Limb (tissue), 2 donors: ENCODE results near the gene SLC5A5.
"Not testable (repeated sequence)": the region's sequence is repeated elsewhere in the genome, so short reads cannot be mapped to it uniquely, and the experiment has no call there.

Experiments used
- DNase-seq, 2 donors: peaks; one replicate each; pipeline ENCODE4 v3.0.0-alpha.2; 2016; ENCODE audit errors: extremely low spot score in 2 of 2

The SLC5A5 gene

GRCh38 chr19:17919122-17919521, 47.4 kb downstream of the SLC5A5 start:
- not testable (repeated sequence) for DNase-seq

DNA sequence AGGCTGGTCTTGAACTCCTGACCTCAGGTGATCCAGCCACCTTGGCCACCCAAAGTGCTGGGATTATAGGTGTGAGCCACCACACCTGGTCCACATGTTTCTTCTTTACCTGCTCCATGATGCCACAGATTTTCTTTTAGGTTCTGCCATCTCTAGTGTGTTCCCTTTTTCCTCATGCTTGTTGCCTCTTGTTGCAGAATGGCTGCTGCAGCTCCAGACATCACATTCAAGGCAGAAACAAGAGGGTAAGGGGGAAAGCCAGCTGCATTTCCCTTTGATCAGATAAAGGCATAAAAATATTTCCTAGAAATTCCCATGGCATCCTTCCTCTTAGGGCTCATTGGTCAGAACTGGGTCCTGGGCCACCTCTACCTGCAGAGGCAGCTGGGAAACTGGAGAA, 48.8 kb downstream of the SLC5A5 start:
- no peak for DNase-seq

GRCh38 chr19:17922138-17922537, 50.4 kb downstream of the SLC5A5 start:
- DNase-seq: no peak

DNA sequence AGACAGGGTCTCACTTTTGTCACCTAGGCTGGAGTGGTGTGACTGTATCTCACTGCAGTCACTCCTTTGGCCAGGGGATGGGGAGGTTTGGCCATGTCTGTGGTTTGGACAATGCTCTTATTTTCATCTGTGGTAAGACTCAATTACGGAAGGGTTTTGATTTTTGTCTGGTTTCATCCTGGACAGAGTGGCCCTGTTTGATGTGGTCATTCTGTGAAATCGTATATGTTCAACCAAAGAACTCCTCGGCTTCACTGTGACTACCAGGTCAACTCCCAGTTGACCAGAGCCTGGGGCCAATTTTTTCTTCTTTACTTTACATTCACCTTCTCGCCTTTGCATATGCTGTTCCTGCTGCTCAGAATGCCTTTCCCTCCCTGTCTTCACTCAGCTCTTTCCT, 54.3 kb downstream of the SLC5A5 start:
- no peak for DNase-seq

DNA sequence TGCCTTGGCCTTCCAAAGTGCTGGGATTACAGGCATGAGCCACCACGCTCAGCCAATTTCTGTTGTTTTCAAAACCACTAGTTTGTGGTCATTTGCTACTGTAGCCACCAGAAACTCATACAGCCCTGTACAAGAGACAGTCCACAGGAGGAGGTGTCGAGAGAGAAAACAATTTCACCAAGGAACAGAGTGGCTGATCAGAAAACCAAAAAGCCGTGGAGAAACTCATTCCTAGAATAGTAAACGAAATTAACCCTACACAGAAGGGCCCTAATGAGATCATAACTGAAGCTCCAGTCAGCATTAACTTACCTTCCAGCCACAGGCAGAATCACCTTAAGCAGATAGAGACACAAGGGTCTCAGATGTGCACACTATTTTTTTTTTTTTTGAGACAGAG, 57.3 kb downstream of the SLC5A5 start:
- DNase-seq: no peak

- DNase-seq: peak in 1 of 2 donors; percentile 40
These were observed 59.9 kb downstream of the SLC5A5 start for GRCh38 chr19:17931532-17932191.

- DNase-seq: peak; percentile 91 to 93
These were observed 61.0 kb downstream of the SLC5A5 start, which contains the start of gene CCDC124 for GRCh38 chr19:17932485-17933338. TSS of gene CCDC124 (plus strand) at chr19:17933015. CDS start at chr19:17936421, 3,406 bp downstream.

DNA sequence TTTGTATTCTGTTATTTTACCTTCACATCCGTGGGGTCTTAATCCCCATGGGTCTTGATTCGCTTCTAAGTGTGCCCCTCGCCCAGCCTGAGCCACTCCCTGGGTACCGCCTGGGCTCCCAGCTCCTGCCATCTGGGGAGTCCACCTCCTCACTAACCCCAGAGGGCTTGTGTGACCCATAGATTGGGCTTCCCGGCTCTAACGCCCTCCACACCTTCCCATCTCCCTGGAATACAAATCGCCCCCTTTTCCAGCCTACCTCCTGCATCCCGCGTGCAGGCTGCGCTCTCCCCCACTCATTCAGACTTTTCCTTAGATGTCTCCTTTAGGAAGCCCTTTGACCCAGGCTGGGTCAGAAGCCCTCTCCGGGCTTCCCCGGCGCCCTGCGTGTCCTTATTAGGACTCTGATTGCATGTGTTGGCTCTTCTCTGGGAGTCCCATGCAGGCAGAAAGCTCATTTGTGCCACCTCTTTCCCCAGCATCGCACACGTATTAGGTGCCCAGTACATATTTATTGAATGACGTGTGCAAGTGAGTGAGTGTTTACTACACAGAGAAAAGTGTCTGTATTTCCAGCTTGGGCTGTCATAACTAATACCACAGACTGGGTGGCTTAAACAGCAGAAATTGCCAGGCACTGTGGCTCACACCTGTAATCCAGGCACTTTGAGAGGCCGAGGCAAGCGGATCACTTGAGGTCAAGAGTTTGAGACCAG, 61.8 kb downstream of the SLC5A5 start:
- no peak for DNase-seq

- DNase-seq: no peak
These were observed 64.6 kb downstream of the SLC5A5 start for GRCh38 chr19:17936379-17936778.

DNA sequence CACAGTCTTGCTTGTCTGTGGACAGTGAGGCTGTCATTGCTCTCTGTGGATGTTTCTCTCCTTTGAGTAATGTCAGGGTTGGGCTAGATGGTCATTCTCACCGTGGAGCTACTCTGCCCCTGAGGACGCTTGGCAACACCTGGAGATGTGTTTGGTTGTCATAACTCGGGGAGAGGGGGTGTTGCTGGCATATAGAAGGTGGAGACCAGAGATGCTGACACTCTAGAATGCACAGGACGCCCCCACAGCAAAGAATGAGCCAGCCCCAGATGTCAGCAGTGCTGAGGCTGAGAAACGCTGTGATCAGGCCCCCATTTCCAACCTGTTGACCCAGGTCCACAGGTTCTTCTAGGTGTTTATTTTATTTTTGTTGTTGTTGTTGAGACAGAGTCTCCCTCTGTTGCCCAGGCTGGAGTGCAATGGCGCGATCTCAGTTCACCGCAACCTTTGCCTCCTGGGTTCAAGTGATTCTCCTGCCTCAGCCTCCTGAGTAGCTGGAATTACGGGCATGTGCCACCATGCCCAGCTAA, 65.7 kb downstream of the SLC5A5 start:
- no peak for DNase-seq

DNA sequence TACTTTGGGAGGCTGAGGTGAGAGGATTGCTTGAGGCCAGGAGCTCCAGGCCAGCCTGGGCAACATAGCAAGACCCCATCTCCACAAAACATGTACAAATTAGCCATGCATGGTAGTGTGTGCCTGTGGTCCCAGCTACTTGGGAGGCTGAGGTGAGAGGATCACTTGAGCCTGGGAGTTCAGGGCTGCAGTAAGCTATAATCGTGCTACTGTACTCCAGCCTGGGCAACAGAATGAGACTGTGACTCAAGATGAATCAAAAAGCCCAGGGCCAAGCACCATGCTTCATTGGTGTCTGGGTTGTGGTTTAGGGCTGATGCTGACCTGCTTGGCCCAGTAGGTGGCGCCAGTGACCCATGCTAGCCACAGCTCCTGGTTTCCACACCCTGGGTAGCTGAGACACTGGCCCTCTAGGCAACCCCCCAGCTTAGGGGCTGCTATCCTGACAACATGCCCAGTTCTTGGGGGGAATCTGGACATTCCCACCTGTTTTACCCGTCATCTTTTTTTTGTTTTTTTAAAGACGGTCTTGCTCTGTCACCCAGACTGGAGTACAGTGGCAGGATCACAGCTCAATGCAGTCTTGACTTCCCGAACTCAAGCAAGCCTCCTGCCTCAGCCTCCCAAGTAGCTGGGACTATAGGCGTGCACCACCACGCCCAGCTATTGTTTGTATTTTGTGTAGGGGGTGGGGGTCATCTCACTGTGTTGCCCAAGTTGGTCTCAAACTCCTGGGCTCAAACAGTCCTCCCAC, 66.5 kb downstream of the SLC5A5 start:
- peak; percentile 67 to 87 for DNase-seq

DNA sequence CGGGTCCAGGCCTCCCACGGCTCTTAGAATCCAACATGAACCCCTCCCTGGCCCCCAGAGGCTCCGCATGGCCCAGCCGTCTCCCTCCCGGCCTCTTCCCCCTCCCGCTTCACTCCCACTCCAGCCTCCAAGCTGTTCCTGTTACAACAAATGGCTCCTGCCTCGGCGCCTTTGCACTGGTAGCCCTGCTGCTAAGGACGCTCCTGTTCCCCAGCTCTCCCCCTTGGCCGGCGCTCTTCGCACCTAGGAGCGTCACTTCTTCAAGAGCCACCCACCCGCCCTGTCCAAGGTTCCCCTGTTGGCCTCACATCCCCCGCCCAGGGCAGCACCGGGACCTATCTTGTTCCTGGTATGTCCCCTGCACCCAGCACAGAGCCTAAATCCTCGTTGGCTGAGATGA, 70.4 kb downstream of the SLC5A5 start:
- DNase-seq: peak in 1 of 2 donors; percentile 28

DNA sequence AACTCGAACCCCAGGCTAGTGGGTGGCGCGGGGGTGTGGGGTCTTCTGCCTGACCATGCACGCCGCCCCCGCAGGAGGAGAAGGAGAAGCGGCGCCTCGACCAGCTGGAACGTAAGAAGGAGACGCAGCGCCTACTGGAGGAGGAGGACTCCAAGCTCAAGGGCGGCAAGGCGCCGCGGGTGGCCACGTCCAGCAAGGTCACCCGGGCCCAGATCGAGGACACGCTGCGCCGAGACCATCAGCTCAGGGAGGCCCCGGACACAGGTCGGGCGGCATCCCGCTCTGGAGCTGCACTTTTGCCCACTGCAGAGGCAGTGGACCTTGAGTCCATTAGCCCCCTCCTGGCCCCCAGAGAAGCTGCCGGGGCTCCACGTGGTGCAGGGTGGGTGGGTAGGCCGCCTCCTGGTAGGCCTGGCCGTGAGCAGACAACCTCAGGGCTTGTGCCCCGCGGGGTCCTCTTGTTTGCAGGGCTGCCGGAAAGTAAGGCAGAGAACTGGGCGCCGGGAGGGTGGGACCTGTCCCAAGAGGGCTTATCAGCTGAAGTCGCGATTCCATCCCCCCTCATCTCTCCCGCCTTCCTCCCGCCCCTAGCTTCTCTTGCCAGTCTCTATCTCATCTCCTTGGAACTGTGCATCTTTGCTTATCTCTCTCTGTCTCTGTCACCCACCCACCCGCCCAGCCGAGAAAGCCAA, 71.0 kb downstream of the SLC5A5 start:
- peak in 1 of 2 donors; percentile 28 for DNase-seq

- peak in 1 of 2 donors; percentile 47 for DNase-seq
These were observed 71.8 kb downstream of the SLC5A5 start for GRCh38 chr19:17943274-17944221.

DNA sequence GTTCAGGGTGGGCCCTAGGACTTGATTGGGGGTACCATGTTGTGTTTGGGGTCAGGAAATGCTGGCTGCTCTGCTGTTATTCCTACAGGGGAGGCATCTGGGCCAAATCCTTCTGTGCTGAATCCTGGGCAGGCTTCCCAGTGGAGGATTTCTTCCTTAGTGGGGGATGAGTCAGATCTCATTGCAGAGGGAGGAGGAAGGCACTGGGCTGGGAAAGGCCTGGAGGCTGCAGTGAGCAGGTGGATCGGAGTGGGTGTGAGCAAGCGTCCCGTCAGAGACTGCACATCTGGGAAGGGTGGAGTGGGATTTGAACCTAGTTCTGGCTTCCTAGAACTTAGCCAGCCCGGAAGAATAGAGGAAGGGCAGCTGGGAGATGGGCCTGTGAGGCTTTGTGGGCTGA, 72.6 kb downstream of the SLC5A5 start:
- no peak for DNase-seq
